Suprapubic skin (tissue), 4 donors: ENCODE data around the gene RBM4. TPM values are rescaled to one million over a fixed set of nuclear protein-coding genes. Genes with fewer than 3 reads are reported as not detected.

Source experiments
- DNase-seq, 2 donors: peaks; one replicate each; pipeline ENCODE4 v3.0.0-alpha.2; 2019; ENCODE audit warnings: low spot score in 2 of 2
- H3K27ac ChIP-seq: fragments of 200-600 bp; sonication (generic); one replicate; pipeline ENCODE4 v1.5.1; 2019
- H3K27me3 ChIP-seq: fragments of 200-600 bp; sonication (generic); one replicate; pipeline ENCODE4 v1.5.1; 2019
- H3K36me3 ChIP-seq: fragments of 200-600 bp; sonication (generic); one replicate; pipeline ENCODE4 v1.5.1; 2019
- H3K4me1 ChIP-seq: fragments of 200-600 bp; sonication (generic); one replicate; pipeline ENCODE4 v1.5.1; 2019
- H3K4me3 ChIP-seq: fragments of 200-600 bp; sonication (generic); one replicate; pipeline ENCODE4 v1.5.1; 2019; ENCODE audit warnings: mild to moderate bottlenecking
- H3K9me3 ChIP-seq: fragments of 200-600 bp; sonication (generic); one replicate; pipeline ENCODE4 v1.5.1; 2019
- CTCF ChIP-seq, 2 donors: fragments of 200-600 bp in 1 of 2; fragments of 450-650 bp in 1 of 2; sonication (generic) in 1 of 2; IDR thresholded peaks; one replicate each; pipeline ENCODE4 v1.5.1; 2016 to 2019; ENCODE audit warnings: antibody characterized with exemption in 2 of 2, mild to moderate bottlenecking in 1 of 2, moderate library complexity in 1 of 2
- EP300 ChIP-seq: sonication (generic); formaldehyde crosslinking; IDR thresholded peaks from one replicate; pipeline ENCODE4 v1.6.1; 2017; ENCODE audit warnings: antibody characterized with exemption
- POLR2A ChIP-seq, 2 donors: fragments of 450-650 bp; IDR thresholded peaks; one replicate each; pipeline ENCODE4 v1.6.1; 2017; ENCODE audit warnings: antibody characterized with exemption in 2 of 2, mild to moderate bottlenecking in 2 of 2, moderate library complexity in 2 of 2
- POLR2AphosphoS5 ChIP-seq, 3 donors: sonication (generic); formaldehyde crosslinking; IDR thresholded peaks; one replicate each; pipeline ENCODE4 v1.6.1; 2017; ENCODE audit warnings: antibody characterized with exemption in 3 of 3
- WGBS: methylation state at CpG from one replicate; pipeline ENCODE4 v1.1.5; 2018; 5-methylcytosine and 5-hydroxymethylcytosine counted together
- total RNA-seq, 4 donors: library from RNA; depleted of rRNA; stranded (reverse); fragments of >200 nt; gene quantifications; one replicate each; pipeline ENCODE4 v1.1.0, GENCODE V29; 2016

RBM4 gene
- total RNA-seq, 4 donors from 2014 or later, result 82.5 to 100.0 (median 91.4) TPM

GRCh38 chr11:66651016-66651415 lies 12.5 kb downstream of the RBM4 start:
- H3K4me3 ChIP-seq, result no peak overlapping the region
- no peaks in the 10 kb centered on the region for H3K27me3 ChIP-seq
- H3K4me1 ChIP-seq, result peaks cover 9% of the 10 kb centered on the region
- no peak overlapping the region for H3K27ac ChIP-seq
- peaks cover 70% of the 10 kb centered on the region for H3K36me3 ChIP-seq
- no peaks in the 10 kb centered on the region for H3K9me3 ChIP-seq
- DNase-seq, result no peak
- WGBS, result 75% methylated on average over 2 of the region's 2 CpGs
- no peak for TF ChIP-seq CTCF (IDR thresholded peaks at IDR 0.05)

GRCh38 chr11:66652651-66653050 lies 14.1 kb downstream of the RBM4 start:
- peaks cover 63% of the 10 kb centered on the region for H3K36me3 ChIP-seq
- no peaks in the 10 kb centered on the region for H3K27me3 ChIP-seq
- no peak for TF ChIP-seq EP300
- no peak for TF ChIP-seq CTCF (IDR thresholded peaks at IDR 0.05)
- TF ChIP-seq POLR2A (IDR thresholded peaks at IDR 0.05), result no peak
- no peak for TF ChIP-seq POLR2AphosphoS5 (IDR thresholded peaks at IDR 0.05)
- 86% methylated on average over 7 of the region's 7 CpGs for WGBS
- H3K4me1 ChIP-seq, result peaks cover 7% of the 10 kb centered on the region
- DNase-seq, result no peak
- no peak overlapping the region for H3K4me3 ChIP-seq
- no peak overlapping the region for H3K27ac ChIP-seq
- no peaks in the 10 kb centered on the region for H3K9me3 ChIP-seq

GRCh38 chr11:66653123-66653522 lies 14.6 kb downstream of the RBM4 start:
- Histone ChIP-seq H3K27ac (no peak overlapping the region), H3K36me3 (peaks cover 58% of the 10 kb centered on the region), H3K9me3 (no peaks in the 10 kb centered on the region), H3K27me3 (no peaks in the 10 kb centered on the region), H3K4me1 (peaks cover 7% of the 10 kb centered on the region), H3K4me3 (no peak overlapping the region)
- no peak for DNase-seq
- WGBS, result 86% methylated on average over 6 of the region's 6 CpGs
- TF ChIP-seq EP300, result no peak
- TF ChIP-seq POLR2A (IDR thresholded peaks at IDR 0.05), result no peak
- no peak for TF ChIP-seq CTCF (IDR thresholded peaks at IDR 0.05)
- no peak for TF ChIP-seq POLR2AphosphoS5 (IDR thresholded peaks at IDR 0.05)

- Histone ChIP-seq H3K27ac (no peak overlapping the region), H3K27me3 (no peaks in the 10 kb centered on the region), H3K36me3 (peaks cover 46% of the 10 kb centered on the region), H3K9me3 (no peaks in the 10 kb centered on the region), H3K4me3 (no peak overlapping the region), H3K4me1 (no peaks in the 10 kb centered on the region)
- no peak for DNase-seq
- 66% methylated on average over 2 of the region's 2 CpGs for WGBS
- TF ChIP-seq CTCF (IDR thresholded peaks at IDR 0.05) (no peak), POLR2AphosphoS5 (IDR thresholded peaks at IDR 0.05) (no peak), POLR2A (IDR thresholded peaks at IDR 0.05) (no peak), EP300 (no peak)
Measured at GRCh38 chr11:66659763-66660162, 21.3 kb downstream of the RBM4 start.

GRCh38 chr11:66663741-66664296 lies 25.3 kb downstream of the RBM4 start:
- Histone ChIP-seq H3K36me3 (peaks cover 75% of the 10 kb centered on the region), H3K4me3 (no peak overlapping the region), H3K4me1 (peaks cover 4% of the 10 kb centered on the region), H3K9me3 (no peaks in the 10 kb centered on the region), H3K27ac (no peak overlapping the region), H3K27me3 (no peaks in the 10 kb centered on the region)
- no peak for DNase-seq
- TF ChIP-seq EP300 (no peak), CTCF (IDR thresholded peaks at IDR 0.05) (no peak), POLR2A (IDR thresholded peaks at IDR 0.05) (no peak), POLR2AphosphoS5 (IDR thresholded peaks at IDR 0.05) (no peak)
- WGBS, result 75% methylated on average over 1 of the region's 1 CpG
